Left ventricle myocardium superior (tissue), 1 donor: ENCODE results near the gene ZNF668. TPM values are rescaled to one million over a fixed set of nuclear protein-coding genes. Genes with fewer than 3 reads are reported as not detected.
A peak's percentile ranks its signal among the peaks of the same experiment; 100 is the strongest.

Experiments used
- ATAC-seq: fragments of 200-7000 bp; cut with Tn5 transposase; one replicate; pipeline ENCODE4 v1.9.1; 2020; ENCODE audit warnings: mild to moderate bottlenecking, moderate library complexity
- DNase-seq: peaks from one replicate; pipeline ENCODE4 v3.0.0-alpha.2; 2020
- intact Hi-C: fragments of 100-400 bp; cut with micrococcal nuclease; formaldehyde crosslinking; loops from one replicate; pipeline ENCODE4 v1.11.0; 2022
- total RNA-seq: library from RNA; stranded (reverse); fragmentation: NEBNext Ultra II Directional; extraction: Animal tissue kit (Norgen Biotek cat#: 25700); gene quantifications from one replicate; pipeline ENCODE4 v1.2.1, GENCODE V29; 2021
- donor health status: DM: no; HTN: yes; CAD: no; lungs with severe emphysema.

The ZNF668 gene
- total RNA-seq, 1 donor from 2014 or later = 3.9 TPM

DNA sequence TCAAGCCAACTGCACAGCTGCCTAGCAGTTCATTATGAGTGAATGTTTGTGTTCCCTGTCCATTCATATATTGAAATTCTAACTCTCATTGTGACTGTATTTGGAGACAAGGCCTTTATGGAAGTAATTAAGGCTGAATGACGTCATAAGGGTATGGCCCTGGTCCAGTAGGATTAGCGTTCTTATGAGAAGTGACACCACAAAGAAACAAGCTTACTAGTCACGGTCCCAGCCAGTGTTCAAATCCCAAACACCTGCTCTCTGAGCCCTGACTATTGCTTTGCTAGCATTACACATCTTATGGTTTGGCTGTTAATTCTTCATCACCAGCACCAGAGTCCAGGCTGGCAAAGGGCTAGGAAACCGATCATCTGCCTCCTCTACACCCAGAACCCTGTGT is 2.2 kb downstream of the ZNF668 start:
- ATAC-seq (no peak), DNase-seq (no peak)
- intact Hi-C loops = no loop called here

DNA sequence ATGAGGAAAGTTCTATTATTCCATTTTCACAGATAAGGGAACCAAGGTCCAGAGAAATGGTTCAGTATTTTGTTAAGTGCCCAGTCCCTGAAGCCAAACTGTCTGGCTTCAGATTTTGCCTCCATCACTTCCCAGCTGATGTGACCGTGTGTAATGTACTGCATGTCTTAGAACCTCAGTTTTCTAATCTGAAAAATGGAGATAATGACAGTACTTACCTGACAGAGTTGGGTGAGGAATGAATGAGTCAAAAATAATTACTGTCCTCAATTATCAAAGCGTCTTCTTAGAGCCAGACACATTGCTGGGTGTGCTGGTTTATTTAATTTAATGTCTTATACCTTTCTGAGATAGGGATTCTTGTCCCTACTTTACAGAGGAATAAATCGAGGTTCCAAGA is 6.7 kb downstream of the ZNF668 start:
- intact Hi-C loops = no loop called here
- DNase-seq = no peak
- no peak for ATAC-seq

- intact Hi-C loops = no loop called here
- peak; percentile 95 for ATAC-seq
- peak; percentile 73 for DNase-seq
Observed at GRCh38 chr16:31064882-31065461, 9.1 kb downstream of the ZNF668 start.

- ATAC-seq (no peak), DNase-seq (no peak)
- intact Hi-C loops = no loop called here
Observed at GRCh38 chr16:31063843-31064611, 10.0 kb downstream of the ZNF668 start.

GRCh38 chr16:31063495-31063842 is 10.6 kb downstream of the ZNF668 start:
- no peak for DNase-seq
- no peak for ATAC-seq
- intact Hi-C loops = no loop called here

GRCh38 chr16:31061813-31062440 is 12.1 kb downstream of the ZNF668 start:
- no peak for ATAC-seq
- intact Hi-C loops = no loop called here
- DNase-seq = no peak

- ATAC-seq (no peak), DNase-seq (no peak)
- intact Hi-C loops = no loop called here
Observed at GRCh38 chr16:31061126-31061812, 12.8 kb downstream of the ZNF668 start.

GRCh38 chr16:31055613-31056012 is 18.4 kb downstream of the ZNF668 start:
- no peak for DNase-seq
- intact Hi-C loops = no loop called here
- ATAC-seq = no peak

DNA sequence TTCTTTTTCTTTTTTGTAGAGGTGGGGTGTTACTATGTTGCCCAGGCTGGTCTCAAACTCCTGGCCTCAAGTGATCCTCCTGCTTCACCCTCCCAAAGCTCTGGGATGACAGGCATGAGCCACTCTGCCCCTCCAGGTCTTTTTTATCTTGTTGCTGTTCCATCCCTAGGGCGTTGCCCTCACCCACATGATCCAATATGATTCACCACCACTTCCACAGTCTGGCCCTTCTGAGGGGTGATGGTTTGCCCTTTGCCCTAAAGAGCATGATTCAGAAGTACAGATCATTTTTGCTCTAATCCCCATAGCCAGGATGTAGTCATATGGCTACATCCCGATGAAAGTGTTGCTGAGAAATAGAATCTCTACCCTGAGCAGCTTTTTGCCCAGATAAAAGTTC is 21.9 kb downstream of the ZNF668 start:
- ATAC-seq = no peak
- intact Hi-C loops = no loop called here
- DNase-seq = no peak

GRCh38 chr16:31050280-31051030 is 23.6 kb downstream of the ZNF668 start:
- DNase-seq = no peak
- intact Hi-C loops = no loop called here
- ATAC-seq = no peak

GRCh38 chr16:31043898-31044481 is 30.1 kb downstream of the ZNF668 start:
- intact Hi-C loops = no loop called here
- no peak for DNase-seq
- no peak for ATAC-seq

- intact Hi-C loops = no loop called here
- DNase-seq (no peak), ATAC-seq (no peak)
Observed at GRCh38 chr16:31043352-31043751, 30.7 kb downstream of the ZNF668 start.

DNA sequence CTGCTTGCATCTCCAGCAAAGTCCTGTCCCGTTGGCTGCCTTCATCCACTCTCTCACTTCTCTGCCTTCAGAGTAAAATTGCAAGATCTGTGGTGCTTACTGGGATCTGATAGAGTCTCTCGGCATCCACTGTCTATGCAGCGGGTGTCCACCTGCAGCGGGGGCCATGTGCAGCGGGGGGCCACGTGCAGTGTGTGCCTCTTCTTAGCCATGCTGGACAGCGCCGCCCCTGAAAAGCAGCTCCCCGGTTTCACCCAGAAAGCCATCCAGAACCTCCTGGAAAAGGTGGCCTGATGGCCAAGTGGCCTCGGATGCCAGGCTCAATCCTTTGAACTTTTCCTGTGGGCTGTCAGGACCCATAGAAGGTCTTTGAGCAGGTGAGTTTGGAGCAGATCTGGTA is 31.2 kb downstream of the ZNF668 start:
- intact Hi-C loops = no loop called here
- no peak for ATAC-seq
- DNase-seq = no peak

DNA sequence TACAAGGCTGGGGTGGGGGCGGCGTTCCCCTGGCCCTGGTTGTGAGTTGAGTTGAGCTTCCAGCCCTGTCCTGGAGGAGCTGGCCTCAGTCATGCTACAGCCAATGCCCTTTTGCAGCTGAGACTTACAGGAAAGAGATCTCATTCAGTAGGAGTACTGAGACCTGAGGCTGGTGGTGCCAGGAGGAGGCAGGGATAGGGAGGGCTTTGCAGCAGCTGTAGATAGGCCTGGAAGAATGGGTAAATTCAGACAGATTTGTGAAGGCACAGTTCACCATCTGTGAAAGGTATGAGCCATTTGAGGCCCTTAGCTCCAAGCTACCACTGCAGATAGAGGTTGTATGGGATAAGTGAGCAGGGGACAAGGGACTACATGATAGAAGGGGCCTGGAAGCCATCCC is 35.0 kb downstream of the ZNF668 start:
- ATAC-seq = no peak
- no peak for DNase-seq
- intact Hi-C loops = no loop called here

DNA sequence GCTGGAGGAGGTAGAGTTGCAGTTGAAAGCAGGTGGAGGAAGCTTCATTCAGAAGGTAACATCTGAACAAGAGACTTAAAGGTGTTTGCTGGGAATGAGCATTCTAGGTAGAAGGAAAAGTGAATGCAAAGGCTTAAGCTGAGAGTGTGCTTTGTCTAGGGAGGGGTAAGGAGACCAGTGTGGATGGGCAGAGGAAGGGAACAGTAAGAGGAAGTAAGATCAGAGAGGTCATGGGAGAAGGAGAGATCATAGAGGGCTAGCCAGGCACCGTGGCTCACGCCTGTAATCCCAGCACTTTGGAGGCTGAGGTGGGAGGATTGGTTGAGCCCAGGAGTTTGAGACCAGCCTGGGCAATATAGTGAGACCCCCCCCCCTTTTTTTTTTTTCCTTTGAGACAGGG is 37.3 kb downstream of the ZNF668 start:
- no peak for ATAC-seq
- intact Hi-C loops = no loop called here
- DNase-seq = no peak

- intact Hi-C loops = no loop called here
- peak; percentile 89 for ATAC-seq
- DNase-seq = peak; percentile 94
Observed at GRCh38 chr16:31033709-31034492, 40.1 kb downstream of the ZNF668 start.

DNA sequence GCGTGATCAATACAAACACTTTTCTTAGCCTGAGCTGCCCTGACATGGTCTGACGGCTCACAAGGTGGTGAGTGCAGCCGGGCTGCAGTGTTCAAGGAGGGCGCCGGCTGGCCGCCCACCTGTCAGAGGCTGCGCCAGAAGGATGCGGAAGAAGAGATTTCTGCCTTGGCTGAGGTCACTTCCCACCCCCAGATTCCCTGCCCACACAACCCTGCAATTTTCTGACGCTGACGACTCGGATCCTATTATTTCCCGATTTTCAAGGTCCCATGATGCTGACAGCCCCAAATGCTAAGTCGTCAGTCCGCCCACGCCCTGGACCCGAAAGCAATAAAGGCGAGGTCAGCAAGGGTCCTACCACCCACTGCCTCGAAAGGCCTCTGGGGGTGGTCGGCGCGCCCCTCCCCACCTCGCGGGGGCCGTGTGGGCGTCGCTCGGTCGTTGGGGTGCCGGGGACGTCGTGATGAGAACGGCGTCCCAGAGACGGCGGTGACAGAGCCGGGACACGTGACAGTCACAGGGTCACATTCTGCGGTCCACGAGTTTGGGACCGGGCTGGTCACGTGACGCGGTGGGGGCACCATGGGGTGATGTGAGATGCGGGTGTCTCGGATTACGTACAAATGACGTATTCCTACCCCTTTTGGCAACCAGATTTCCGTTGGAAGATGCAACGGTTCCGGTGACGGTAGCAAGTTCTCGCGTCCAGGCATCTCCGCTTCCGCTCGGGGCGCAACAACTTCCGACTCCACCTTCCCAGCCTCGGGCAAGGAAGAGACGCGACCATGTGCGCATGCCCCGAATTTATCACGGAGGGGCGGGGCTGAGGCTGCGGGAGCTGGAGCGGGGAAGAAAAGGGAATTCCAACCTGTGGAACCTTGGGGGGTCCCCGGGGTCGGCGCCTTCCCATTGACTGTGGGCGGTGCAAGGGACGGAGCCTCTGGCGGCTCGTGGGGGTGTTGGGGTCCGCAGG is 41.0 kb downstream of the ZNF668 start, which contains the start of gene STX4:
STX4 (plus strand) TSS at position 823 of the 973 bp plus-strand sequence. CDS start 248 bp downstream, outside the sequence.
- intact Hi-C loops = no loop called here
- peak; percentile 96 for ATAC-seq
- DNase-seq = peak; percentile 99
